Cerebellar cortex (tissue), 1 donor: ENCODE results near the gene PPT2.
"Not testable (repeated sequence)": the region's sequence is repeated elsewhere in the genome, so short reads cannot be mapped to it uniquely, and the experiment has no call there.

Experiments
- DNase-seq: peaks from one replicate; pipeline ENCODE4 v3.0.0-alpha.2; 2015; ENCODE audit warnings: low spot score

Gene PPT2

GRCh38 chr6:32210191-32210601 is 56.3 kb downstream of the PPT2 start:
- no peak for DNase-seq

GRCh38 chr6:32211432-32211831 is 57.5 kb downstream of the PPT2 start:
- DNase-seq = not testable (repeated sequence)

- DNase-seq = no peak
Measured at GRCh38 chr6:32212076-32212760, 58.3 kb downstream of the PPT2 start.
